GOT3 (cell line): Measurements from ENCODE around the gene TMEM200B.
"Not testable (repeated sequence)": the region's sequence is repeated elsewhere in the genome, so short reads cannot be mapped to it uniquely, and the experiment has no call there.

Experiments
- DNase-seq: peaks from one replicate; lab custom pipeline; 2025; ENCODE audit warnings: mixed read lengths; lab: John Stamatoyannopoulos, UW

TMEM200B gene

DNA sequence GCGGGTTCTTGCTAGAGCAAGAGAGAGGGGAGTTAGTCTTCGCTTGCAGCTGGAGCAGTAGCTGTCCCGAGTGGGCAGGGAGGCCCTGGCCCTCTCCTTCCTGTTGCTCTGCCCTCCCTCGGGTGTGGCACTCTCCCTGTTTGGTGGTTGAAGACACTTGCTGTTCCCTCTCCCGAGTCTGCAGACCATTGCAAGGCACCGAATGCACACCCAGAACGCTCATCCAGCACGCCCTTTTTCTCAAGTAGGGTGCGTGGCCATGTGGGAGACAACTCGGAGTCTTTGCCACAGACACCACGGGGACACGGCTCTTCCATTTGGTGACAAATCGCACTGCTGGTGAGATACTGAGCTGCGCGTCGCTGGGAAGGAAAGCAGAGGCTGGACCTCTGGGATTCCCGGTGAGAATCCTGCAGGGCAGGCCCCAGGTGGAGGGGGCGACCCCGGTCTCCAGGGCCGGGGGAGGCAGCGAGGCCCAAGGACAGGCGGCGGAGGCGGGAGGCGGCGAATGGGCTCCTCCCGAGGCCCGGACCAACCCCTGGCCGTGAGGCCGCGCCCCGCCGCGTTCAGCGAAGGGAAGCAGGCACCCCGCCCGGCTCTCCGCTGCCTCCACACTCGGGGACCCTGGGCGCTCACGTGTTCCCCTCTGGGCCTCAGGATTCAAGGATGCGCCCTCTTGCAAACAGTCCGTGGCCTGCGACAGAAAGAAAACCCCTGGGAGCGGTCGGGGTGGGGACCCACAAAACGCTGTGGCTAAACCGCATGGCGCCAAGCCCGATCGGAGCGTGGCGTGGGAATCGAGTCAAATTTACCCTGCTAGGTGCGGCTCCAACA, 10.4 kb upstream of the TMEM200B start:
- DNase-seq: no peak

DNA sequence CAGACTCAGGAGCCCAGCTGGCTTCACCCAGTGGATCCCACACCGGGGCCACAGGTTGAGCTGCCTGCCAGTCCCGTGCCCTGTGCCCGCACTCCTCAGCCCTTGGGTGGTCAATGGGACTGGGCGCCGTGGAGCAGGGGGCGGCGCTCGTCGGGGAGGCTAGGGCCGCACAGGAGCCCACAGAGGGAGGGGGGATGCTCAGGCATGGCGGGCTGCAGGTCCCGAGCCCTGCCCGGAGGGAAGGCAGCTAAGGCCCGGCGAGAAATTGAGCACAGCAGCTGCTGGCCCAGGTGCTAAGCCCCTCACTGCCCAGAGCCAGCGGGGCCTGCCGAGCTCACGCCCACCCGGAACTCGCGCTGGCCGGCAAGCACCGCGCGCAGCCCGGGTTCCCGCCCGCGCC, 7.4 kb upstream of the TMEM200B start:
- DNase-seq: not testable (repeated sequence)

- no peak for DNase-seq
These were observed 6.2 kb upstream of the TMEM200B start for GRCh38 chr1:29129916-29130315.

- DNase-seq: no peak
These were observed 5.0 kb upstream of the TMEM200B start for GRCh38 chr1:29128739-29129138.

- DNase-seq: no peak
These were observed 2.5 kb upstream of the TMEM200B start for GRCh38 chr1:29126198-29126597.

GRCh38 chr1:29125788-29126187, 2.1 kb upstream of the TMEM200B start:
- no peak for DNase-seq

- no peak for DNase-seq
These were observed 1.5 kb upstream of the TMEM200B start for GRCh38 chr1:29125237-29125641.

- DNase-seq: peak; percentile 53
These were observed 898 bp upstream of the TMEM200B start for GRCh38 chr1:29124366-29125236.

- no peak for DNase-seq
These were observed 433 bp downstream of the TMEM200B start for GRCh38 chr1:29123053-29123886.

DNA sequence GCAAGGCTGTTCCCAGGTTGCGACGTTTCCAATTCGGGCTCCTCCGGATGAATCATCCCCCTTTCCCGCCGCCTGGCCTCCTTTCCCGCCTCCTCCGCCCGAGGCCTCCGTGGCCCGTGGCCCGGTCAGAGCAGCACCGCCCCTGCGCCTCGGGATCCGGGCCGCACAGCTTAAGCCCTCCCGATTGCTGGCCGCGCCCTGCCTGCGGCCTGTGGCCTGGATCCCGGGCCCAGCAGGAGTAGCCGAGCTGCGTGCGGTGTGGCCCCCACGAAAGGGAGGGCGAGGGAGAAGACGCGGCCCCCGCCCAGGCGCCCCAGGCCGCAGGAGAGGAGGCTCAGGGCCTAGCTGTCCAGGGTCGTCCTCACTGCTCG, 1.0 kb downstream of the TMEM200B start:
- DNase-seq: peak; percentile 67

- DNase-seq: peak; percentile 67
These were observed 1.6 kb downstream of the TMEM200B start for GRCh38 chr1:29121936-29122681.

- no peak for DNase-seq
These were observed 2.2 kb downstream of the TMEM200B start for GRCh38 chr1:29121516-29121935.

- no peak for DNase-seq
These were observed 2.7 kb downstream of the TMEM200B start for GRCh38 chr1:29120947-29121485.

DNA sequence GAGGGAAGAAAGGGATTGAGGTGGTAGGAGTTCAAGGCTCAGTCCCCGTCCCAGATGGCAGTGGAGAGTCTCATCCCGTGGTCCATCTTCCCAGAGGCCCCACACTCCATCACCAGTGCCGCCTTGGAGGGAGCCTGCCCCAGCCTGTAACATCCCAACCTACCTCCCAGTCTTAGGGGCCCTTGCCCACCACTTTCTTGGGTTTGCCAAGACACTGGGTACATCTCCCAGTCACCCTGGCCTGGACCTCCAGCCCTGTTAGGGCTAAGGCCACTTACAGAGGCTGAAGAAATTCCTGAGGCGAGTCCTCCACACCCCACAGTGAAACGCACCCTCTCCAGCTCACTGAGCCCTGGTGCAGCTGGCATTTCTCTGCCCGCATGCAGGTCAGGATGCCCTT, 3.3 kb downstream of the TMEM200B start:
- no peak for DNase-seq

DNA sequence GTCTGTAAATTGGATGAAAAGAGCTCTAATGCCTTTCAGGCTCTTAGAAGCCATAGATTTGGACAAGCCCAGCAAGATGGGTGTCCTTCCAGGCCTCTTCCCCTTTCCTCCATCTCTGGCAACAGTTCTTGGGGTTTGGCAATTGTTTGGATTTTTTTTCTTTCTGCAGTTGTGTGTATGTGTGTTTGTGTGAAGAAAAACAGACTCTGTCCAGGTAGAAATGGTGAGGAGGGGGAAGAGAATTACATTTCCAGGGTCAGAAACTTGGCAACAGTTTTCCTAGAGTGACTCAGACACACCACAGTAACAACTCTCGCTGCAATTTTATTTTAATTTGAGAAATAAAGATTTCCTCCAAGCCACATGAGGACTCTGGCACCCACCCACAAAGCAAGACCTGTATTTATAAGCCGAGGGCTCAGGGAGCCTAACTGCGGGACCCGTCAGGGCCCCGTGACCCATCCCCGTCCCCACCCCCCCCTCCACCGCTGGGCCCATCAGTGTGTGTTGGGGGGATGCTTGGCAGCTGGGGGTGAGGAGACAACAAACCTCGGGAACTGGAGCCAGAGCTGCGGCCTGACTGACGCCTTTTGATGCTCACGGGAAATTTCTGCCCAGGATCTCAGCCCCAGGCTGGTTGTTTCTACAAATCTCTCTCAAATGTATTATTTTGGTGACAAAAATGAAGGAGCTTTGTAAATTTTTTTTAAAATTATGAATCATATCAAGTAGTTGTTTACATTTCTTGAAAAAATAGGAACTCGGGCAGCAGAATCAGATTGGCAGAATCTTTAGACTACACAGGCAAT, 4.4 kb downstream of the TMEM200B start:
- DNase-seq: no peak

- DNase-seq: no peak
These were observed 6.3 kb downstream of the TMEM200B start for GRCh38 chr1:29117381-29117780.

GRCh38 chr1:29114654-29115053, 9.0 kb downstream of the TMEM200B start:
- DNase-seq: no peak

DNA sequence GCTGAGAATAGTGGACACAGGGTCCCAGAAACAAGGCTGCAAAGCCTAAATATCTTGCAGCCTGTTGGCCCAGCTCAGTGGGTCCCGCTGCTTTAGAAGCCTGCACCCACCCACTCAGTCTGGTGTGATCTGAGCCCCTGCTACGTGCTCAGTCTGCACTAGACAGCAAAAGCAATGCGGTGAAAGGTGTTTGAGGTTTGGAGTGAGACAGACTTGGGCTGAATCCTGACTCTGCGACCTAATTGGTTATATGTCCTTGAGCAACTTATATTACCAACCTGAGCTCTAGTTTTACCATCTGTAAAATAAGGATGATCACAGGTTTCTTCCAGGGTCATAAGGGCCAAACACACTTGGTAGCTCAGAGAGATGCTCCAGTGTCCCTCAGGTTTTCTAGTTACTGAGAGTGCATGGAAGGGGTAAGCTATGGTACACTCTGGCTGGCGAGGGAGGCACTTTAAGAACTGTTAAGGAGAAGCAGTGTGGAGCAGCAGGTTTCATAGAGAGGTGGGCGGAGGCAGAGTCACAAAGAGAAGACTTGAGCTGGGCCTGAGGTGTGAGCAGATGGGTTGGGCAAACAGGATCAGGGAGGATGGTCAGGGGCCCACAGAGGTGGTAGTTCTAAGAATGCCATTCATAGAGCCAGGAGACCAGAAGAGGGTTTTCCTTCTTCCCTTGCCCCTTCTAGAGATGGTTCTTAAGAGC, 10.1 kb downstream of the TMEM200B start:
- DNase-seq: no peak

DNA sequence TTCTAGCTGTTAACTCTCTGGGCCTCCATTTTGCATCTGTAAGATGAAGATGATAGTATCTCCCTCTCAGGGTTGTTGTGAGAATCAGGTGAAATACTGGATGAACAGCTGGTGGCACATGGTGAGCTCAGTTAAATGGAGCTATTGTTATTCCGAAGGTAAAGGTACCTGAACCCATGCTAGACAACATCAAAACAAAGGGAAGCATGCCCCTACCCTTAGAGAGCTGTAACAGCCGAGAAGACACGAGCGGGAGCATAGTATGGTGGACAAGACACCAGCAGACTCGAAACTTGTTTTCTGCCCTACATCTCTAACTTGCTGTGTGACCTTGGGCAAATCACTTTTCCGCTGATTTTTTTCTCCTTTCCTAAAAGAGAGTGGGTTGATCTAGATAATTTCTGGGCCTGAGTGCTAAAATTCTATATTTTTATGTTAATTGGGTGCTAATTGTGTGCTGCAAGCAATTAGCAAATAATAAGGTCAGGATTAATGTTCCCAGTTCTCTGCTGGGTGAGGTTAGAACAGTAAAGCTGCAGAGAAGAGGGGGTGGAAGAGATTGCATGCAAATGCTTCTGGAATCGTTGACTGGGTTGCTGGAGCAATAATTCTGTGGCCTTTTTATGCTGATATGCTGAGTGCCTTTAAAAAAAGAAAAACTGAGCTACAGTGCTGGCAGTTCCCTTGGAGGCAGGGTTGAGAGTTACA, 10.8 kb downstream of the TMEM200B start:
- no peak for DNase-seq
